GM19043 (cell line): ENCODE results near the gene PLAAT2.
A peak's percentile ranks its signal among the peaks of the same experiment; 100 is the strongest.
"Not testable (repeated sequence)": the region's sequence is repeated elsewhere in the genome, so short reads cannot be mapped to it uniquely, and the experiment has no call there.

ENCODE experiments used
- ATAC-seq: cut with Tn5 transposase; IDR thresholded peaks from one replicate; pipeline ENCODE4 v1.9.1; 2021; ENCODE audit warnings: low read depth; ENCODE audit not compliant: unreplicated experiment

PLAAT2 gene

DNA sequence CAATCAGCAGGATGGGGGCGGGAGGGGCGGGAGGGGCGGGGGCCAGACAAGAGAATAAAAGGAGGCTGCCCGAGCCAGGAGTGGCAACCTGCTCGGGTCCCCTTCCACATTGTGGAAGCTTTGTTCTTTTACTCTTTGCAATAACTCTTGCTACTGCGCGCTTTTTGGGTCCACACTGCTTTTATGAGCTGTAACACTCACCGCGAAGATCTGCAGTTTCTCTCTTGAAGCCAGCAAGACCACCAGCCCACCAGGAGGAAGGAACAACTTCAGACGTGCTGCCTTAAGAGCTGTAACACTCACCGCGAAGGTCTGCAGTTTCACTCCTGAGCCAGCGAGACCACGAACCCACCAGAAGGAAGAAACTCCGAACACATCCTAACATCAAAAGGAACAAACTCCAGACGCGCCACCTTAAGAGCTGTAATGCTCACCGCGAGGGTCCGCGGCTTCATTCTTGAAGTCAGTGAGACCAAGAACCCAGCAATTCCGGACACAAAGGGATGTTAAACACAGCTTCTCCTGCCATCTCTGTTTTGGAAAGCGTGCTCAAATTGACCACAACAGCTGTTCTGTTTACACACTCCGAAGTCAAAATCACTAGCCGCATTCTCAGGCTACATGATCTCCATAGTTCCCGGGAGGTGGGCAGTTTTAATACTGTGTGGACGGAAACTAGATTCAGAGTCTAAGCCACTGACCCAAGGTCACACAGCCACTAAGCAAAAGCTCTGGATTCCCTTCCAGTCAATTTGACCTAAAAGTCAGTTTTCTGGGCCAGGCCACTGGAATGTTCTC lies 11.9 kb downstream of the PLAAT2 start:
- no peak for ATAC-seq

DNA sequence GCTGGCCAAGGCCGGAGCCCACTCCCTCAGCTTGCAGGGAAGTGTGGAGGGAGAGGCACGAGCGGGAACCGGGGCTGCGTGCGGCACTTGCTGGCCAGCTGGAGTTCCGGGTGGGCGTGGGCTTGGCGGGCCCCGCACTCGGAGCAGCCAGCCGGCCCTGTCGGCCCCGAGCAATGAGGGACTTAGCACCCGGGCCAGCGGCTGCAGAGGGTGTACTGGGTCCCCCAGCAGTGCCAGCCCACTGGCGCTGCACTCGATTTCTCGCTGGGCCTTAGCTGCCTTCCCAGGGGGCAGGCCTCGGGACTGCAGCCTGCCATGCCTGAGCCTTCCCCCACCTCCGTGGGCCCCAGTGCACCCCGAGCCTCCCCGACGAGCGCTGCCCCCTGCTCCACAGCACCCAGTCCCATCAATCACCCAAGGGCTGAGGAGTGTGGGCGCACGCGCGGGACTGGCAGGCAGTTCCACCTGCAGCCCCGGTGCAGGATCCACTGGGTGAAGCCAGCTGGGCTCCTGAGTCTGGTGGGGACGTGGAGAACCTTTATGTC lies 13.0 kb downstream of the PLAAT2 start:
- ATAC-seq = not testable (repeated sequence)

DNA sequence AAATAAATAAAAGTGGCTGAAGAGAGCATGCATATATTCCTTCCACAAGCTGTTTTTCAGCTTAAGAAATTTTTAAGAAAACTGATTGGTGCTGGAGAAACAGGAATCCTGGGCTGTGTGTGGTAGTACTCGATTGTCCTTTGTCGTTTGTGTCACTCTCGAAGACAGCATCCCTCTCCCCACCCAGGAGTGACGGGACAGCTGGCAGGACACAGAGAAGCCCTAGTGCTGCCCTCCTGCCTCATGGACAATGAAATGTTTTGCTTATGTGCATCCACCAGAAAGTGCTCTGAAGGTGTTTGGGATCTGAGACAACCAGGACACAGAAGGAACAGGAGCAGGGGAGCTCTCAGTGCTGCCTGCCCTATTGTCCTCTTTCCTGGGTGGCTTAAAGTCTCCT lies 13.8 kb downstream of the PLAAT2 start:
- ATAC-seq = no peak

DNA sequence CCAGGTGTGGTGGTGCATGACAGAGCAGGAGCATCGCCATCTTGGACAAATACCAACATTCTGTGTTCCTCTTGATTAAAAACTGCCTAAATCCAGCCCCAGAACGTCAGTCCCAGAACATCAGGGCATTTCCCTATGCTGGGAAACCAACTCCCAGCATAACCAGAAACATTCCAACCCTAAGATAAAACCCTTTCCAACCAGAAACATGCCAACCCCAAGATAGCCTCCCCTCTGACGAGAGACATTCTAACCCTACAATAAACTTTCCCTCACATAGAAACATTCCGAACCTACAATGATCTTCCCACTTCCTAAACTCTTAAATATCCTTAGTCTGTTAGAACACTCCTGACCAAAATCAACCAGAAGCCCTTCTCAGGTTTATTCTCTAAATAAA lies 15.0 kb downstream of the PLAAT2 start:
- ATAC-seq = no peak

- no peak for ATAC-seq
Observed at GRCh38 chr11:63547061-63547460, 16.1 kb downstream of the PLAAT2 start.

- no peak for ATAC-seq
Observed at GRCh38 chr11:63543711-63544110, 19.5 kb downstream of the PLAAT2 start.

DNA sequence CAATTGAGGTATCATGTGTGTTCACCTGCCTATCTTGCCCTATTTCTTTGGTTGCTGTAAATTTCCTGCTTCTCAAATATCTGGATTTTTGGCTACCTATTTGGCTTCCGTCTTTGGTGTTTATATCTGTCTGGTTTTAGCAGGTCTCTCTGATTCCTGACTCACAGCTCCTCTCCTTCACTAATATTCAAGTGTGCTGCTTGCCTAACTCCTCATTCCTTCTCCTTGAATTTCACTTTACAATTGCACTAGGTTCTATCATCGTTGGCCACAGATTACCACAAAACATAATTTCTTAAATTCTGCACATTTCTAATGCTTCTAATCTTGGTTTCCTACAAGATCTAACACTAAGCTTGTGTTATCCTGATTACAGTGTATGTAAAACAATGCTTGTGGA lies 20.7 kb downstream of the PLAAT2 start:
- not testable (repeated sequence) for ATAC-seq

DNA sequence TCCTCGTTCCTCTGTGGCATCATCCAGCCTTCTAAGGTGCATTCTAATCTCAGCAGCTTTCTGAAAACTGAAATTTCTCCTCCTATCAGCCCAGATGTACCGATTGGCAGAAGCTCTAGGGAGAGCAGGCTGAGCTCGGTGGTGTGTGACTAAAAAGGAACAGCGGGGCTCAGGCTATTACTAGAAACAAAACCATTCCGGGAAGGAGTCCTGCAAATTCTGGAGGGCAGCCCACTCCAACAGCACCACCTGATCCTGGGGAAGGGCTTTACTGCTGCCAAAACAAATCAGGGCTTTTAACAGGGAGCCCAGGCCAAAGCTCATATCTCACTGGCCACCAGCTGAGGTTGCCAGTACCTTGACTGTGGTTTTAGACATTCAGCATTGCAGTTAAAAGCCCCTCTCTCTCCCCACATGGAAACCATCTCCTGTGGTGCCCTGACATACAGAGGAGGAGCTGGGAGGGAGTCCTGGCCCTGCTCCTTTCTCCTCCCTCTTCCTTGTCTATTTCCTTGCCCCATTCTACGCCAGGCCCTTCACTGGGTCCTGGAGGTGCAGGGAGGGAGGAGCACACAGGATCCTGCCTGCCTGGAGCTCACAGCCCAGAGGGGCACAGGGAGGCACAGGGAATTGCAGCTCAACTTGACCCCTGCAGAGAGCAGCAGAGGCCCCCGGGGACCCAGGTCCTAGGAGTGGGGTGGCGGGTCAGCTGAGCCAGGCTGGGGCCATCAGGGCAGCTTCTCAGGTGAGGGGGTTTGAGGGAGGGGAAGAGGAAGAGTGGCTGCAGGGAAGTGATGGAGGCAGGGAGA lies 25.7 kb downstream of the PLAAT2 start:
- ATAC-seq = no peak

GRCh38 chr11:63536669-63537292 lies 26.4 kb downstream of the PLAAT2 start, which contains the start of gene PLAAT4:
Gene PLAAT4 (plus strand): TSS chr11:63536808. CDS start chr11:63536869, 61 bp downstream.
- ATAC-seq = no peak

GRCh38 chr11:63535734-63536133 lies 27.4 kb downstream of the PLAAT2 start:
- no peak for ATAC-seq

DNA sequence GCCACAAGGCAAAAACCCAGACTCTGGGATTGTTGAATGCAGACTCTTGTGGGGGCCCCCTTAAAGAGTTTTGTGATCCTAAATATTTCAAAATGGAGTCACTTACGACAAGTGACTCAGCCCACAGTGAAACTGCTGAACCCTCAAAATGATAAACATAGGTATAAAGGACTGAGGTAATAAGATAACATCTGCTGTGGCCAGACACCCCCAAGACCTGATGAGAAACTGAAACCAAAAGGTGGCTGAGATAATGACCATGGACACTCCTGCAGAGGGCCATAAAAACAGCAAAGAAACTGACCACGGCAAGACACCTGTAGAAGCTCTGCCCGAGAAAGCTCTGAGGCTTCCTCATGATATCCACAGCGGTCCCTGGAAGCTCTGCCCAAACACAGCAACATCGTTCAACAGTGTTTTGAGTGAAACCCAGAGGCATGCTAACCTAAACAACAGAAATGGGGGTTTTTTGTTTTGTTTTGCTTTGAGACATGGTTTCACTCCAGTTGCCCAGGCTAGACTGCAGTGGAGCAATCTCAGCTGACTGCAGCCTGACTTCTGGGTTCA lies 28.2 kb downstream of the PLAAT2 start:
- no peak for ATAC-seq

DNA sequence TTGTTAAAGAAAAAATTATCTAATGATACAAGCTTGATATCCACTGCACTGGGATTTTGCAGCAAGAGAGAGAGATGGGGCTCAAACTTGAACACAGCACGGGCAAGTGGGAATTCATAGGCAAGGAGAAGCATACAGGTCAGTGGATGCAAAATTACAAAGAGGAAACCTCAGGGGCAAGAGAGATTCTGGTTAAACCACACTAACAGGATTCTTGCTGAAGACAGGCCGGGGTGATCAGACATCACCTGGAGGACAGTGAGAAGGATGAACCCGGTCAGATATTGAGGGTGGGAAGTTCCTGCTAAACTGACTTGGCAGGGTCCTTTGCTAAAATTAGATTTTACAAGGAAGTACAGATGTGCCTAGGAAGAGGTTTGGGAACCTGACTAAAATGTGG lies 29.1 kb downstream of the PLAAT2 start:
- ATAC-seq = no peak

DNA sequence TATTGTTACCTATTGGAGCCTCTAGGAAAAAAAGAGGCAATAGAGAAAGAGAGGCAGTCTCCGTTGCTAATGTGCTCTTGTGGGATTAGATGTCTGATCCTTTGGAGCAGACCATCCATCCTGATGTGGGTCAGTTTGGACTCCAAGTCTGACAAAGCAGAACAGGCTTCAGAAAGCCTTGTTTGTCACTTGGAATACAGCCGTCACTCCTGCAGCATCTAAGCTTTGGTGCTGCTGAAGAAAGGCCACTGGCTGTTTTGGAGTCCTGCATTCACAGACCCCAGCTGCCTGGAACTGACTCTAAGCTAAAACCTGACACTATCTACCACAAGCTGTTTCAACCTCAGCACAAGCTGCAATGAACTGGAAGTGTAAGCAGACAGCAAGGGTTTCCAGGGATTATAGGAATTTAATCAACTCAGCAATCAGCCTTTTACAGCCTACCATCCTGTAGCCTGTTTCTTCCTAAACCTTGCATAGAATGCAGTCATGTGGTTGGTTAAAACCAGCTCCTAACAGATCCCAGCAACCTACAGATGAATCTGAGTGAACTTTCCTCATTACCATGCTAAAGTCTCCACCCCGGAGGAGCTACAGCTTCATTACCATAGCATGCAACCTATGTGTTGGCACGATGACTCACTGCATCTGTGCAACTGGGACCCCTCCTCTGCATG lies 30.2 kb downstream of the PLAAT2 start:
- ATAC-seq = no peak

- ATAC-seq = no peak
Observed at GRCh38 chr11:63532117-63532516, 31.1 kb downstream of the PLAAT2 start.

GRCh38 chr11:63531074-63531792 lies 31.9 kb downstream of the PLAAT2 start:
- ATAC-seq = peak; percentile 82

DNA sequence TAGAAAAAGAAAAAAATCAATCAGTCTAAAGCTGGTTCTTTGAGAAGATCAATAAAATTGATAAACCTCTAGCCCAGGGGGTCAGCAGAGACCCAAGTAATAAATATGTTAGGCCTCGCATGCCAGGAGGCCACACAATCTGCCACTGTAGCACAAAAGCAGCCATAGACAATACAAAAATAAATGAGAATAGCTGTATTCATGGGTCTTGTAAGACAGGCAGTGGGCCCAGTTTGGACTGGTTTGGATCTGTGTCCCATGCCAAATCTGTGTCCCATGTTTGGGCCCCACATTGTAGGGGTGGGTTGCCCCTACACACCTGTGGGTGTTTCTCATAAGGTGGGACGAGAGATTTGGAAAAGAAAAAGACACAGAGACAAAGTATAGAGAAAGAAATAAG lies 33.2 kb downstream of the PLAAT2 start:
- ATAC-seq = no peak

GRCh38 chr11:63529373-63529772 lies 33.8 kb downstream of the PLAAT2 start:
- ATAC-seq = not testable (repeated sequence)

- ATAC-seq = not testable (repeated sequence)
Observed at GRCh38 chr11:63528729-63529278, 34.4 kb downstream of the PLAAT2 start.

GRCh38 chr11:63528156-63528555 lies 35.0 kb downstream of the PLAAT2 start:
- ATAC-seq = not testable (repeated sequence)
